Stimulated activated CD8-positive, alpha-beta memory T cell treated with anti-CD3 and anti-CD28 coated beads, Interleukin-7, amount 100 ng/mL, for 1 hour (primary cell): Measurements from ENCODE around the gene PARVA.
"Not testable (repeated sequence)": the region's sequence is repeated elsewhere in the genome, so short reads cannot be mapped to it uniquely, and the experiment has no call there.

ENCODE experiments used
- DNase-seq, 2 donors: peaks; one replicate each; pipeline ENCODE4 v3.0.0-alpha.2; 2020; ENCODE audit warnings: low read depth in 2 of 2

PARVA gene

GRCh38 chr11:12503039-12503484 lies 125.7 kb downstream of the PARVA start:
- no peak for DNase-seq

GRCh38 chr11:12503886-12504285 lies 126.5 kb downstream of the PARVA start:
- DNase-seq: no peak

- no peak for DNase-seq
Observed at GRCh38 chr11:12505183-12505582, 127.8 kb downstream of the PARVA start.

GRCh38 chr11:12506404-12506921 lies 129.1 kb downstream of the PARVA start:
- no peak for DNase-seq

GRCh38 chr11:12507391-12507790 lies 130.0 kb downstream of the PARVA start:
- no peak for DNase-seq

GRCh38 chr11:12508151-12508751 lies 130.9 kb downstream of the PARVA start:
- DNase-seq: no peak

GRCh38 chr11:12509371-12509770 lies 132.0 kb downstream of the PARVA start:
- no peak for DNase-seq

GRCh38 chr11:12512132-12512531 lies 134.8 kb downstream of the PARVA start:
- no peak for DNase-seq

- DNase-seq: no peak
Observed at GRCh38 chr11:12512826-12513395, 135.5 kb downstream of the PARVA start.

- DNase-seq: no peak
Observed at GRCh38 chr11:12516387-12517105, 139.2 kb downstream of the PARVA start.

GRCh38 chr11:12517306-12517705 lies 139.9 kb downstream of the PARVA start:
- no peak for DNase-seq

- DNase-seq: no peak
Observed at GRCh38 chr11:12517741-12518140, 140.4 kb downstream of the PARVA start.

- no peak for DNase-seq
Observed at GRCh38 chr11:12518606-12519385, 141.4 kb downstream of the PARVA start.

GRCh38 chr11:12520054-12520453 lies 142.7 kb downstream of the PARVA start:
- DNase-seq: no peak

- DNase-seq: not testable (repeated sequence)
Observed at GRCh38 chr11:12520576-12520975, 143.2 kb downstream of the PARVA start.

- DNase-seq: no peak
Observed at GRCh38 chr11:12523180-12523924, 146.0 kb downstream of the PARVA start.

- DNase-seq: no peak
Observed at GRCh38 chr11:12524865-12525264, 147.5 kb downstream of the PARVA start.

GRCh38 chr11:12525466-12526055 lies 148.2 kb downstream of the PARVA start:
- DNase-seq: no peak

- DNase-seq: no peak
Observed at GRCh38 chr11:12526789-12527188, 149.4 kb downstream of the PARVA start.

GRCh38 chr11:12528487-12528886 lies 151.1 kb downstream of the PARVA start:
- no peak for DNase-seq

- no peak for DNase-seq
Observed at GRCh38 chr11:12529041-12529440, 151.7 kb downstream of the PARVA start.
